WI38 (cell line): ENCODE results near the gene TRIM60.
"Not testable (repeated sequence)": the region's sequence is repeated elsewhere in the genome, so short reads cannot be mapped to it uniquely, and the experiment has no call there.

Experiments
- H3K4me3 ChIP-seq: 2 replicates; pipeline ENCODE4 v1.5.1; 2011; ENCODE audit warnings: low read depth, mild to moderate bottlenecking, control low read depth, low read length
- CTCF ChIP-seq: IDR thresholded peaks from 2 replicates; pipeline ENCODE4 v1.5.1; 2012; ENCODE audit warnings: low read depth, mild to moderate bottlenecking, control low read depth, low read length

Gene TRIM60

GRCh38 chr4:165016971-165017370 lies 14.8 kb upstream of the TRIM60 start:
- H3K4me3 ChIP-seq: no peak overlapping the region
- 0 out of 2 replicates have a peak, but pooled peaks have one; percentile 3 for TF ChIP-seq CTCF

- H3K4me3 ChIP-seq: not testable (repeated sequence)
These were observed 11.8 kb upstream of the TRIM60 start for GRCh38 chr4:165019995-165020394.

- not testable (repeated sequence) for H3K4me3 ChIP-seq
These were observed 6.0 kb upstream of the TRIM60 start for GRCh38 chr4:165025782-165026181.

GRCh38 chr4:165027762-165028402 lies 3.9 kb upstream of the TRIM60 start:
- no peak for TF ChIP-seq CTCF
- H3K4me3 ChIP-seq: no peak overlapping the region

- TF ChIP-seq CTCF: no peak
- no peak overlapping the region for H3K4me3 ChIP-seq
These were observed 16.4 kb downstream of the TRIM60 start for GRCh38 chr4:165048170-165048569.

GRCh38 chr4:165052627-165053026 lies 20.8 kb downstream of the TRIM60 start:
- TF ChIP-seq CTCF: no peak
- no peak overlapping the region for H3K4me3 ChIP-seq

GRCh38 chr4:165053645-165054044 lies 21.8 kb downstream of the TRIM60 start, which contains the start of gene TRIM75:
TSS of gene TRIM75 (plus strand) at chr4:165053866. CDS start at chr4:165059148, 5,282 bp downstream.
- TF ChIP-seq CTCF: no peak
- H3K4me3 ChIP-seq: no peak within 1 kb of the TSS

- no peak overlapping the region for H3K4me3 ChIP-seq
- TF ChIP-seq CTCF: no peak
These were observed 23.8 kb downstream of the TRIM60 start for GRCh38 chr4:165055601-165056000.
